GM21576 (cell line): Measurements from ENCODE around the gene LTA4H.

ENCODE experiments used
- ATAC-seq: cut with Tn5 transposase; IDR thresholded peaks from one replicate; pipeline ENCODE4 v1.9.1; 2021; ENCODE audit warnings: mild to moderate bottlenecking, moderate library complexity; ENCODE audit not compliant: unreplicated experiment

The LTA4H gene

GRCh38 chr12:95966287-95966870 lies 69.0 kb downstream of the LTA4H start:
- no peak for ATAC-seq

- no peak for ATAC-seq
Observed at GRCh38 chr12:95963096-95963495, 72.3 kb downstream of the LTA4H start.

DNA sequence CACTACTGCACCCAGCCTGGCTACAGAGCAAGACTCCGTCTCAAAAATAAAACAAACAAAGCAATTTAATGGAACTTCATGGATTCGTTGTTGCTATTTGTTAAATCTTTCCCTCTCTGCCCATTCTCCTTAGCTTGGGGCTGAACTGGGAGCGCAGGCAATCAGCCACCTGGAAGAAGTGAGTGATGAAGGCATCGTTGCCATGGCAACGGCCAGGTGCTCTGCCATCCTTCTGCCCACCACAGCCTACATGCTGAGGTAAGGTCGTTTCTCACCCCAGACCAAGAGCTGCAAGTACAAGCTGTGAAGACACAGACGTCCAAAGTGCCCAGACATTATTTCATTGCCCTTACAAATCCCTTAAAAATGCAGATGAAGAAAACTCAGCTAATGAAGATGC lies 73.2 kb downstream of the LTA4H start:
- ATAC-seq, result no peak

- ATAC-seq, result no peak
Observed at GRCh38 chr12:95960241-95960640, 75.1 kb downstream of the LTA4H start.

DNA sequence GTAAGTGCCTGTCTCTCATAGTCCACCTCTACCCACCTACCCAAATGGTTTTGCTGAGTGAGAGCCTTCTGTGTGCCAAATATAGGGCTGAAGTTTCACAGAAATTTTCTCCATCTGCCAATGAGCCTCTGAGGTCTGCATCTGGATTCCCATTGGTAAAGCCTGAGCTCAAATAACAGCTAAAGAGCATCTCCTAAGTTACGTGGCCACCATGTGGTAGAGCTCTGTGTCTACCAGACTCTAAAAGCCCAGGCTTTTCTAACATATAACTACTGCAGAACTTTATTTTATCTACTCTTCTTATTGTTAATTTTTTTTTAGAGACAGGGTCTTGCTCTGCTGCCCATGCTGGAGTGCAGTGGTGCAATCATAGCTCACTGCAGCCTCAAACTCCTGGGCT lies 76.3 kb downstream of the LTA4H start:
- ATAC-seq, result no peak

DNA sequence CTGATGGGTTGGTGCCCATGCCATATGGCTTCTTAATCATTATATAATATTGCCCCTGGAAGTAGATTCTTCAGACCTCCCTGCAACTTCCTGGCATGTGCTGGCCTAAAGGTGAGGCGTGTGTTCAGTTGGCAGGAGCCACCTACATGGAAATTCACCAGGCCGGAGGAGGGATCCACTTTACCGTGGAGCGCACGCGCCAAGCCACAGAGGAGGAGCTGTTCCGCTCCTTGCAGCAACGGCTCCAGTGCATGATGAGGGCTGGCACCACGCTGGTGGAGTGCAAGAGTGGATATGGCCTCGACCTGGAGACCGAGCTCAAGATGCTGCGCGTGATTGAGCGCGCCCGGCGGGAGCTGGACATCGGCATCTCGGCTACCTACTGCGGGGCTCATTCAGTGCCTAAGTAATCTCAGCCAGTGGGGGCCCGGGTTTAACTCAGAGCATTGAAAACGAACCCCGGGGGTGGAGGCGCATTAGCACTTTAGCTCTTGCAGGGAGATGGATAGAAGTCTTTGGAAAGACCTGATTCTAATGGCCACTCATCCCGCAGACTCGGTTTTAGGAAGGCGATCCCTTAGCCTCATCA lies 78.7 kb downstream of the LTA4H start:
- ATAC-seq, result no peak

GRCh38 chr12:95955549-95956159 lies 79.7 kb downstream of the LTA4H start:
- ATAC-seq, result no peak

GRCh38 chr12:95953000-95953399 lies 82.4 kb downstream of the LTA4H start:
- ATAC-seq, result no peak

DNA sequence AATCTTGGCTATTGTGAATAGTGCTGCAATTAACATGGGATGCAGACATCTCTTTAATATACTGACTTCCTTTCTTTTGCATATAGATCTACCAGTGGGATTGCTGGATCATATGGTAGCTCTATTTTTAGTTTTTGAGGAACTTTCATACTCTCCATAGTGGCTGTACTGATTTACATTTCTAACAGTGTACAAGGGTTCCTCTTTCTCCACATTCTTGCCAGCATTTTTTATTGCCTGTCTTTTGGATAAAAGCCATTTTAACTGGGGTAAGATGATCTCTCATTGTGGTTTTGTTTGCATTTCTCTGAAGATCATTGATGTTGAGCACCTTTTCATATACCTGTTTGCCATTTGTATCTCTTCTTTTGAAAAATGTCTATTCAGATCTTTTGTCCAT lies 83.9 kb downstream of the LTA4H start:
- ATAC-seq, result no peak
